GM21737 (cell line): ENCODE measurements around the gene MRFAP1.
A peak's percentile ranks its signal among the peaks of the same experiment; 100 is the strongest.

Experiments
- ATAC-seq: cut with Tn5 transposase; IDR thresholded peaks from one replicate; pipeline ENCODE4 v1.9.1; 2021; ENCODE audit warnings: mild to moderate bottlenecking, moderate library complexity; ENCODE audit not compliant: unreplicated experiment

MRFAP1 gene

DNA sequence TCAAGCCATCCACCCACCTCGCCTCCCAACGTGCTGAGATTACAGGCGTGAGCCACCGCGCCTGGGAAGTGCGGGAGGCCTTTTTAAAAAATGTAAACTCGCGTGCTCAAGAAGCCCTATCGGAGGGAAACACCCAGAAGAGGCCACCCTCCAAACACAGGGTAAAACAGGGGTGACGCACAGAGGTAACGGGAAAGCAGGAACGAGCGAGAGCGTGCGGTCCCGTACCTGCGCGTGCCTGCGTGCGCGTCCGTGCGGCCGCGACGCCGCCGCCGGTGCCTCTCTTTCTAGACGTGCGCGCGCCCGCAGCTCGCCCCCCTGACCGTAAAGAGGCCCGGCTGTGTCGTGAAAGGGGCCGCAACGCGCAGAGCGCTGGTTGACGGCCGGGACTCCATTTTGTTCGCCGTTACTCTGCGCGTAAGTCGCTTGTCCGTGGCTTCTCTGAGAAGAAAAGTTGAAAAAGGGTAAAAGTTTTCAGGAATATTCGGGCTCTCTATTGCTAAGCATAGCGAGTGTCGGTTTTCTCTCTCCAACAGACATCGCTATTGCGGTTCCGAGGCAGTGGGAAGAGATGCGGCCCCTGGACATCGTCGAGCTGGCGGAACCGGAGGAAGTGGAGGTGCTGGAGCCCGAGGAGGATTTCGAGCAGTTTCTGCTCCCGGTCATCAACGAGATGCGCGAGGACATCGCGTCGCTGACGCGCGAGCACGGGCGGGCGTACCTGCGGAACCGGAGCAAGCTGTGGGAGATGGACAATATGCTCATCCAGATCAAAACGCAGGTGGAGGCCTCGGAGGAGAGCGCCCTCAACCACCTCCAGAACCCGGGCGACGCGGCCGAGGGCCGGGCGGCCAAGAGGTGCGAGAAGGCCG lies at the start of gene MRFAP1:
TSS of gene MRFAP1 (plus strand) at position 394 of the 872 bp plus-strand sequence. CDS start at position 572, 178 bp downstream.
- ATAC-seq = peak; percentile 81

DNA sequence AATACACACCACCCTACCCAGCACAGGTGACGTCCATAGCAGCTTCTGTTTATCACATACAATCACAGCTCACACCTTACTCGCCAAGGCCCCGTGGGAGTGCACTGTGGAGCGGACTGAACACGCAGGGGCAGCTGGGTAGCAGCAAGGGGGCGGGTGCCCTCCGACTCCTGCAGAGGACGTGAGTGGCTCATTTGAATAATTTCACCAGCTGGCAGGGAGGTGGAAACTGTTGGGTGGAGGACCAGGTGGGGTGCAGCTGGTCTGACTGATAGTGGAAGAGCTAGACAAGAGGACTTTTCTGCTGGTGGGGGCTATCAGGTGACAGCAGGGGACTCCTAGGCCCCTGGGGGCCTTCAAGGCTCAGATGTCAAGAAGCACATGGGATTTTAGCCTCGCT lies 49.2 kb upstream of the MRFAP1 start:
- ATAC-seq = no peak

DNA sequence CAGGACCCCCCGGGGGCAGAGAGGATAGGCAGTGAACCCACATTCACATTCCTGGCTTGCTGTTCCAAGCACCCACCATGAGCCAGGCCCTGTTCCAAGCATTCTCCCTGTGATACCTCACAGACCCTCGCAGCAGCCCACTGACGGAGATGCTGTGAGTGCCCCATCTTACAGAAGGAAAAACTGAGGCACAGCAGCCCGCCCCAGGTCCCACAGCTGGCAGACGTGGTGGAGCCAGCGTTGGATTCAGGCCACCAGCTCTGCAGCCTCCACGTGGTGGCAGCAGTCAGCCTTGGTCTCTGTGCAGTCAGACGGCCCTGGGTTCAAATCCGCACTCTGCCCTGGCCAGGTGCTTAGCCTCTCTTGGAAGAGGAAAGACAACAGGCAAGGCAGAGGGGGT lies 48.7 kb upstream of the MRFAP1 start:
- ATAC-seq = no peak

DNA sequence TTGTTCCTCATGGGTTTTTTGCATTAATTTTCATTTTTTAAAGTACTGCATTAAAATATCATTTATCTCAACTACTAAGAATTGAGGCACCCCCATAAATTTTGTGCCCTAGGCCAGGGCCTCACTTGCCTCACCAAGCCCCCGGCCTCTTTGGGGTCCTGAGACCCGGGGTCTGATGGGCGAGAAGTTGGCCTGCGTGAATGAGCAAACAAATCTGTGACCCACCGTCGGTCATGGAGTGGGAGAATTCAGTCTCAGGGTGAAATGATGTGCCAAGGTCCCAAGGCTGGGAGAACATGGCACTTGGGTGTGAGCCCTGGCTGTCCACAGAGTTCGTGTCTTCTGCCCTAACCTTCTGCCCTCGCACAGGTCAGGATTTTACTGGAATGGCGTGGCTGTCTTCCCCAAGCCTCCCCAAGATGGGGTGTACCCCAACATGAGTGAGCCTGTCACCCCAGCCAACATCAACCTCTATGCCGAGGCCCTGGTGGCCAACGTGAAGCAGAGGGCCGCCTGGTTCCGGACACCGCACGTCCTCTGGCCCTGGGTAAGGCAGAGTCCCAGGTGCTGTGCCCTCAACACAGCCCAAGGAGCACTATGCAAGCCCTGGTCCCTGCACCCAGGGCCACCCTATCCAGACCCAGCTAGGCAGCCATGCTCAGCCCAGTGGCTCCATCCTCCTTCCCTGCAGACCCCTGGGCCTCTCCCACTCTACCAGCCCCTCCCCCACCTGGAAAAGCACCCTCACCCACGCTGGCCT lies 47.5 kb upstream of the MRFAP1 start:
- no peak for ATAC-seq

DNA sequence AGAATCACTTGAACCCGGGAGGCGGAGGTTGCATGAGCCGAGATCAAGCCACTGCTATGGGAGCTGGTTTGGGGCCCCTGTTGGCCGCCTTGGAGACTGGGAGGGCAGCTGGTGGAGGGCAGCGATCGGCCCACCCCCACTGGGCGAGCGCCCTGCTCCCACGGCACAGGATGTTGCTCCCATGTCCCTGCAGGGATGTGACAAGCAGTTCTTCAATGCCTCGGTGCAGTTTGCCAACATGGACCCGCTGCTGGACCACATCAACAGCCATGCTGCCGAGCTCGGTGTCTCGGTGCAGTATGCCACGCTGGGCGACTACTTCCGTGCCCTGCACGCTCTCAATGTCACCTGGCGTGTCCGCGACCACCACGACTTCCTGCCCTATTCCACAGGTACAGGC lies 46.1 kb upstream of the MRFAP1 start:
- no peak for ATAC-seq

- ATAC-seq = no peak
Measured at GRCh38 chr4:6594826-6595355, 45.6 kb upstream of the MRFAP1 start.

DNA sequence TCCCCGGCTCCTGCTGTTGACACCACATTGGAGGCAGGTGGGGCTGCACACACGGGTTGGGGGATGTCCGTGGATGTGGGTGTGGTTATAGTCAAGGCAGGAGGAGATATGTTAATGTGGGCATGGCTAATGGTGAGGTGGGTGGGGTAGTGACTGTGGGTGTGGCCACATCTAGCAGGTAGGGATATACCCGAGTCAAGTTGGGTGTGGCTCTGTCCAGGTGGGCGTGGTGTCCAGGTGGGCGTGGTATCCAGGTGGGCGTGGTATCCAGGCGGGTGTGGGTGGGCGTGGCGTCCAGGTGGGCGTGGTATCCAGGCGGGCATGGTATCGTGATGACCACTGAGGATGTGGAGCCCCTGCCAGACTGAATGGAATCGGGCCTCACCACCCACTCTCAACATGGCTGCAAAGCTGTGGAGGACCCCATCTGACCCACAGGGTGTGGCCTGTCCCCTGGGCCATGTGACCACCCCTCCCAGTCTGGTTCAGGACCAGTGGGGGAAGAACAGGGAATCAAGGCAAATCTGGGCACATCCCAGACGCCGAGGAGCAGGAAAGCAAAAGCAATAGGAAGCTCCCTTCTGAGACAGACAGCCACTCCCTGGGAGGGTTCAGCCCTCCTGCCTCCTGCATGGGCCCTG lies 44.5 kb upstream of the MRFAP1 start:
- ATAC-seq = no peak

DNA sequence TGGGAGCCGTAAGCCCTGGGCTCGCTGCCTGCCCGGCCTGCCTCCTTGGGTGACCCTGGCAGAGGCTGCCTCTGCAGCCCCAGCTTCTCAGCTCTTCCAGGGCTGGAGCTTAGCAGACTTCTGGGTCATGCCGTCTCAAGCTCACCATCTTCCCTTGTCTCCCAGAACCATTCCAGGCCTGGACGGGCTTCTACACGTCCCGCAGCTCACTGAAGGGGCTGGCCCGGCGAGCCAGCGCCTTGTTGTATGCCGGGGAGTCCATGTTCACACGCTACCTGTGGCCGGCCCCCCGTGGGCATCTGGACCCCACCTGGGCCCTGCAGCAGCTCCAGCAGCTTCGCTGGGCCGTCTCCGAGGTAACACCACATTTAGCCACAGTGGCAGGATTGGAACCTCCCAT lies 43.5 kb upstream of the MRFAP1 start:
- no peak for ATAC-seq

DNA sequence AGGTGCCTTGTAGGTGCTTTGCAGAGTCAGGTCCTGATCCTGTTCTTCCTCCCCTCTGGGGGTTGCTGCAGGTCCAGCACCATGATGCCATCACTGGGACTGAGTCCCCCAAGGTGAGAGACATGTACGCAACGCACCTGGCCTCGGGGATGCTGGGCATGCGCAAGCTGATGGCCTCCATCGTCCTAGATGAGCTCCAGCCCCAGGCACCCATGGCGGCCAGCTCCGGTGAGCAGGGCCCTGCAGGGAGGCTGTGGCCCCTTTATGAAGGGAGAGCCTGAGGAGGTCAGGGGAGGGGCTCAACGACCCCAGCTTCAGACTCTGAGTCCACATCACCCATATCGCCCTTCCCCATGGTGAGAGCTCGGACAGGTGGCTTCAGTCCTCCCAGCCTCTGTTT lies 42.4 kb upstream of the MRFAP1 start:
- ATAC-seq = no peak

DNA sequence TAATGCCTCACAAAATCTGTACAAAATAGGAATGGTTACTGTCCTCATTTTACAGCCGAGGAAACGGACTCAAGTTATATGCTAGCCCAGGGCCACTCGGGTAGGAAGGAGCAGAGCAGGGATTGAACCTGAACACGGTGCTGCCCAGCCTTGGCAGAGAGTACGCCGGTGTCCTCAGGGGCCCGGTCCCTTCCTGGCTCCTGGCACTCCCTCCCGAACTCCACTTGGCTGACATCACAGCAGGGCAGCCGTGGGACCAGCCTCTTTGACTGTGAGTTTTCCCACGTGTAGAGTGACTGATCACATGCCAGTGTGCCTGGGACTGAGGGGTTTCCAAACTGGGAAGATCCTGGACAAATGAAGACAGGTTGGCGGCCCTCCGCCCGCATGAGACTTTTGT lies 41.8 kb upstream of the MRFAP1 start:
- ATAC-seq = no peak

GRCh38 chr4:6601661-6602250 lies 38.7 kb upstream of the MRFAP1 start:
- no peak for ATAC-seq

DNA sequence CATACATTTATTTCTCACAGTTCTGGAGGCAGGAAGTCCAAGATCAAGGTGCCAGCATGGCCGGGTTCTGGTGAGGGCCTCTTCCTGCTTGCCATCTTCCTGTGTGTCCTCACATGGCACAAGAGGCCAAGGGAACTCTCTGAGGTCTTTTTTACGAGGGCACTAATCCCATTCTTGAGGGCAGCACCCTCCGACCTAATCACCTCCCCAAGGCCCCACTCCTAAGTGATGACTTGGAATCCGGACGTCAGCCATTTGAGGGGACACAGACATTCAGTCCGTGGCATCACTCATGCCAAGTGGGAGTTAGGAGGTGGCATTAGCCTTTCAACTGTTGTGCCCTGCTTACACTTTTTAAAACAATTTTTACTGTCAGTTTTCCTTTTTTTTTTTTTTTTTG lies 38.2 kb upstream of the MRFAP1 start:
- no peak for ATAC-seq

DNA sequence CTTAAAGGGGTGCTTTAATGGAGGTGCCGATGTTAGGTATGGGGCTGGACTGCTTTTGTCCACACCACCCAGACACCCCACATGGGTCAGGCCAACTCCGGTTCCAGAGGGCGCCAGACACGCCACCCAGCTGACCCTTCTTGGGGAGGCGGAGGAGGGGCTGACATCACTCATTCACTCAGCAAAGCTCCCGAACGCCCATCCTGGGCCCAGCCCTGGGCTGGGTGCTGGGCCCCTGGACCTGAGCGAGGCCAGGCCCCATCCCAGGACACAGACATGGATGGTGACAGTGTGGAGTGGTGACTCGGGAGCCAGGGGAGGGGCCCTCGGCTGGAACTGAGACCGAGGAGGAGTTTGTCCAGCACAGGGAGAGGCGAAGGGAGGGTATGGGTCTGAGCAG lies 37.4 kb upstream of the MRFAP1 start:
- no peak for ATAC-seq

DNA sequence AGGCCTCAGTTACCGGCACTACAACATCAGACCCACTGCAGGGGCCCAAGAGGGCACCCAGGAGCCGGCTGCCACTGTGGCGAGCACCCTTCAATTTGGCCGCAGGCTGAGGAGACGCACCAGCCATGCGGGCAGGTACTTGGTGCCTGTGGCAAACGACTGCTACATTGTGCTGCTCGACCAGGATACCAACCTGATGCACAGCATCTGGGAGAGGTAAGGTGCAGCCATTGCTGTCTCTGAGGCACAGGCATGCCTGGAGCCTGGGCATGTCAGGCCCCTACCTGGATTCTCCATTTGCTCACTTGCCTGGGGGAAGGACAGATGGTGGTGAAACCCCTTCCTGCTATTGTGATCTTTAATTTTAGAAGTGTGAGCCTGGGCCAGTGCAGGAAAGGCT lies 35.4 kb upstream of the MRFAP1 start:
- no peak for ATAC-seq

DNA sequence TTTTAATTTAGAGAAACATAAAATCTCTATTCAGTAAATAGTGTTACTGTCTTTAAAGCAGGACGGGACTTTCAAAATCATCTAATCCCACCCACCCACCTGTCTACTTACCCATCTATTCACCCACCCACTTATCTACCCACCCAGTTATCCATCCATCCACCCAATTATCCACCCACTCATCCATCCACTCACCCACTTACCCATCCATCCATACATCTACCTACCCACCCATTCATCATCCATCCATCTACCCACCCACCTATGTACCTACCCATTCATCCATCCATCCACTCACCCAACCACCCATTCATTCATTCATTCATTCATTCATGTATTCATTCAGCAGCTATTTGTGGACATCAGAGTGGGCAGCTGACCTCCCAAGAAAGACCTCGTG lies 34.9 kb upstream of the MRFAP1 start:
- no peak for ATAC-seq

DNA sequence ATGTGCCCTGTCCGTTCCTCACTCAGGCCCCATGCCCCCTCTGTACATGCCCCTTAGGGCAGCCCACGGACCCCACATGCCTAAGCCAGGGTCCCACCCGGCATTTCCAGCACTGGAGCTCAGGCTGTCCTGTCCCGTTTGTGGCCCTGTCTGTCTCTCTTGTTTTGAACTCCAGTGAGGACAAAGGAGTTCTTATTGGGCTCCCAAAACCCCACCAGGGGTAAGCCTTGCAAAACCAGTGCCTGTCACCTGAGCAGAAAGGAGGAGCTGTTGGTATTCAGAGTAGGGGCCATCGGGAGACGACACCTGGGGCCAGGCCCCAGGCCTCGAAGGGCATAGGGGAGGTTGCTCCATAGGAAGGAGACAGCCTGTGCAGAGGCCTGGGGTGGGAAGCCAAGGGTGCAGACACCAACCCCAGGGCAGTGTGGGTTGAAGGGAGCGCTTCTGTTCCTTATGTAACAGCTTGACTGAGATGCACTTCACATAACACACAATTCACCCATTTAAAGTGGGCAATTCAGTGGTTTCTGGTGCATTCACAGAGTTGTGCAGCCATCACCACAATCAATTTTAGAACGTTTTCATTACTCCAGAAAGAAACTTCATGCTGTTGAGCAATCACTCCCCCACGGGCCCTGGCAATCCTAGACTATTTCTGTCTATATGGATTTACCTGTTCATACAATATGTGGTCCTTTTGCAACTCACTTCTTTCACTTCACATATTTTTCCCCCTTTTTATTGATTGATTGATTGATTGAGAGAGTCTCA lies 33.8 kb upstream of the MRFAP1 start:
- ATAC-seq = no peak

DNA sequence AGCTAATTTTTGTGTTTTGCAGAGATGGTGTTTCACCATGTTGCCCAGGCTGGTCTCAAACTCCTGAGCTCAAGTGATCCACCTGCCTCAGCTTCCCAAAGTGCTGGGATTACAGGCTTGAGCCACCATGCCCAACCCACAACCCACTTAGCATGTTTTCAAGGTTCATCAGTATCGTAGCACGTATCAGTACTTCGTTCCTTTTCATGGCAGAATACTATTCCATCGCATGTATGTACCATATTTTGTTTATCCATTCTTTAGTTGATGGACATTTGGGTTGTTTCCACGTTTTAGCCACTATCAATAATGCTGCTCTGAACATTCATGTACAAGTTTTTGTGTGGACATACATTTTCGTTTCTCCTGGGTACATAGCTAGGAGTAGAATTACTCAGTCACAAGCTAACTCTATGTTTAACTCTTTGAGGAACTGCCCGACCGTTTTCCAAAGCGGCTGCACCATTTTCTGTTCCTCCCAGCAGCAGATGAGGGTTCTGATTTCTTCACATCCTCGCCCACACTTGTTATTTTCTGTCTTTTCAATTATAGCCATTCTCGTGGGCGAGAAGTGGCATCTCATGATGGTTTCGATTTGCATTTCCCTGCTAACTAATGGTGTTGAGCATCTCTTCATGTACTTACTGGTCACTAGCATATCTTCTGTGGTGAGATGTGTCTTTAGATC lies 33.0 kb upstream of the MRFAP1 start:
- no peak for ATAC-seq

DNA sequence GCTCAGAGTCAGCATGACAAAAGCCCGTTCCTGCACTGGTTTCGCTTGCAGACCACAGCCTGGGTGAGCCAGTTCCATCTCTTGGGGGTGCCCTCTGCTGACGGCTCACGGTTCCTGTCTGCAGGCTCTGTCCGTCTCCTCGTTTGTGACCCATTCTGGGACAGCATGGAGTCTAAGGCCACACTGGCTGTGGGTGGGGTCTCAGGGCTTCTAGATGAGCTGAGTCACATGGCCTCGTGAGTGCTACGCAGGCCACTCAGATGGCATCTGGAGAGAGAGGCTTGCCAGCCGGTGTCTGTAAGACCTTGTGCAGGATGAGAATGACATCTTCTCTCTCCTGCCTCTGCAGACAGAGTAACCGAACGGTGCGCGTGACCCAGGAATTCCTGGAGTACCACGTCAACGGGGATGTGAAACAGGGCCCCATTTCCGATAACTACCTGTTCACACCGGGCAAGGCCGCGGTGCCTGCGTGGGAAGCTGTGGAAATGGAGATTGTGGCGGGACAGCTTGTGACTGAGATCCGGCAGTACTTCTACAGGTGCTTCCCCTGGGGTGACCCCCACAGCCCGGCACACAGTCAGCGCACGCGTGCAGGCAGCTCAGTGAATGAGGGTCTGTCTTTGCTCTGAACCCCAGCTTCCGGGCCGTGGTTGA lies 31.6 kb upstream of the MRFAP1 start:
- no peak for ATAC-seq

DNA sequence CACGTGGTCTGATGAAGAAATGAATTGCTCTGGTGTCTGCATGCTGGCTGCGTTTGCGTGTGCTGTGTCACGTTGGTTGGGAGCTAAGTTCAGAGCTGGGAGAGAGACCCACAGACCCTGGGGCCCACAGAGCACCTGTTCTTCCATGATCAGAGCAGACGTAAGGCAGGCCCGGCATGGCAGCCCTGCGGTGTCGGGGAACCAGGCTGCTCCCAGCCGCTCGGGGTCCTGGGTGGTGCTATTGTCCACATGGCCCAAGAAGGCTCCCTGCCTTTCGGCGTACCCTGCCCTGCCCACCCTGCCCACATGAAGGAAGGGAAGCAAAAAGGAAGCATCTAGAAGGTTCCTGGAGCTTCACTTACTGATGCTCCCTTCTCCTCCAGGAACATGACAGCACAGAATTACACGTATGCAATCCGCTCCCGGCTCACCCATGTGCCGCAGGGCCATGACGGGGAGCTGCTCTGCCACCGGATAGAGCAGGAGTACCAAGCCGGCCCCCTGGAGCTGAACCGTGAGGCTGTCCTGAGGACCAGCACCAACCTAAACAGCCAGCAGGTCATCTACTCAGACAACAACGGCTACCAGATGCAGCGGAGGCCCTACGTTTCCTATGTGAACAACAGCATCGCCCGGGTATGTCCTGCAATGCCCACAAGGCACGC lies 30.9 kb upstream of the MRFAP1 start:
- ATAC-seq = no peak
